Right lobe of liver (tissue), 6 donors: Measurements from ENCODE around the gene AHCYL2. TPM values are rescaled to one million over a fixed set of nuclear protein-coding genes. Genes with fewer than 3 reads are reported as not detected.
A peak's percentile ranks its signal among the peaks of the same experiment; 100 is the strongest.
"Not testable (repeated sequence)": the region's sequence is repeated elsewhere in the genome, so short reads cannot be mapped to it uniquely, and the experiment has no call there.

Source experiments
- ATAC-seq, 4 donors: fragments of 200-7000 bp; cut with Tn5 transposase; one replicate each; pipeline ENCODE4 v1.9.1; 2020; ENCODE audit warnings: mild to moderate bottlenecking in 4 of 4, moderate library complexity in 4 of 4
- DNase-seq, 3 donors: peaks; one replicate each; pipeline ENCODE4 v3.0.0-alpha.2; 2020
- H3K27ac ChIP-seq, 3 donors: fragments of 200-600 bp; one replicate each; pipeline ENCODE4 v1.8.0; 2022
- H3K27me3 ChIP-seq, 2 donors: fragments of 200-600 bp; one replicate each; pipeline ENCODE4 v1.8.0; 2022
- H3K36me3 ChIP-seq, 4 donors: fragments of 200-600 bp; sonication (generic) in 1 of 4; one replicate each; pipeline versions ENCODE4 v1.5.1 to v1.8.0; 2017 to 2022; ENCODE audit warnings: control low read depth in 1 of 4
- H3K4me1 ChIP-seq, 4 donors: fragments of 200-600 bp; sonication (generic) in 1 of 4; one replicate each; pipeline versions ENCODE4 v1.5.1 to v1.8.0; 2017 to 2022; ENCODE audit warnings: control low read depth in 1 of 4
- H3K4me3 ChIP-seq, 3 donors: fragments of 200-600 bp; one replicate each; pipeline ENCODE4 v1.8.0; 2022
- H3K9me3 ChIP-seq, 4 donors: fragments of 200-600 bp; sonication (generic) in 1 of 4; one replicate each; pipeline versions ENCODE4 v1.5.1 to v1.8.0; 2017 to 2022; ENCODE audit warnings: control low read depth in 1 of 4
- POLR2A ChIP-seq: fragments of 450-650 bp; IDR thresholded peaks from one replicate; pipeline ENCODE4 v1.6.1; 2017; ENCODE audit warnings: antibody characterized with exemption, mild to moderate bottlenecking
- WGBS: methylation state at CpG from one replicate; pipeline ENCODE4 v1.1.6; 2018; ENCODE audit warnings: low coverage, low lambda C conversion rate; ENCODE audit not compliant: insufficient coverage; ENCODE audit errors: missing lambda C conversion rate; 5-methylcytosine and 5-hydroxymethylcytosine counted together
- intact Hi-C, 2 donors: fragments of 100-400 bp; cut with DNase I; formaldehyde crosslinking; loops; one replicate each; pipeline versions ENCODE4 v1.11.2 to v1.14.1; 2022
- total RNA-seq, 6 experiments: library from RNA; depleted of rRNA in 2 of 6; stranded (reverse); fragments of >200 nt in 2 of 6; fragmentation: NEBNext Ultra II Directional in 3 of 6; extraction: Animal tissue kit (Norgen Biotek cat#: 25700) in 3 of 6; gene quantifications; one replicate each; pipeline versions ENCODE4 v1.1.0 to v1.2.4, GENCODE V29; 2016 to 2023
- TF ChIP-seq, protein P1 (sequence below), 4 donors: fragments of 200-600 bp in 3 of 4; fragments of 450-650 bp in 1 of 4; IDR thresholded peaks; one replicate each; pipeline versions ENCODE4 v1.5.1 to v1.8.0; 2016 to 2022; ENCODE audit warnings: antibody characterized with exemption in 4 of 4, mild to moderate bottlenecking in 2 of 4
- donor health status: DM: no; HTN: yes; CAD: no.
- donor health status: DM: no; HTN: no; CAD: no.
- donor health status: DM: no; HTN: no; CAD: no.
- donor health status: DM: no; HTN: yes; CAD: no.
- donor health status: DM: no; HTN: yes; CAD: no.

The AHCYL2 gene
- total RNA-seq, 6 experiments from 2014 or later = 6.1 to 9.3 (median 8.0) TPM

DNA sequence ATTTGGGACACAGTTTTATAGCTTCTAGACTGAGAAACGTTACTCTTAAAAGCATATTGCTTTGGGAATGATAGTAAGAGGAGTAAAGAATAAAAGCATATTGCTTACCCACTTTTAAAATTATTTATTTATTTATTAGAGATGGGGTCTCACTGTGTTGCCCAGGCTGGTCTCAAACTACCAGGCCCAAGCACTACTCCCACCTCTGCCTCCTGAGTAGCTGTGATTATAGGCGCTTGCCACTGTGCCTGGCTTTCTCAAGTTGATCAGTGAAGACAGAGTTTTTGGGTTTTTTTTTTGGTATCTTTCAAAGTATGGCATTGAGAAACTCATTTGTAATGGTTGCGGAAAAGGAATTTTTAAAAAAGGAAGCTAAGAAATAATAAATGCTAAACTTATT, 68.0 kb downstream of the AHCYL2 start:
- 93% methylated on average over 2 of the region's 3 CpGs for WGBS
- Histone ChIP-seq H3K9me3 (no peaks in the 10 kb centered on the region), H3K4me3 (no peak overlapping the region), H3K27ac (no peak overlapping the region), H3K27me3 (no peaks in the 10 kb centered on the region), H3K4me1 (no peaks in the 10 kb centered on the region), H3K36me3 (no peaks in the 10 kb centered on the region)
- ATAC-seq = no peak
- TF ChIP-seq POLR2A = no peak
- no peak for DNase-seq
- intact Hi-C loops = loop anchor here in 1 of 2 donors (10.0 kb wide), 1 partner anchor 78 kb away; no protein-coding TSS in a partner anchor

DNA sequence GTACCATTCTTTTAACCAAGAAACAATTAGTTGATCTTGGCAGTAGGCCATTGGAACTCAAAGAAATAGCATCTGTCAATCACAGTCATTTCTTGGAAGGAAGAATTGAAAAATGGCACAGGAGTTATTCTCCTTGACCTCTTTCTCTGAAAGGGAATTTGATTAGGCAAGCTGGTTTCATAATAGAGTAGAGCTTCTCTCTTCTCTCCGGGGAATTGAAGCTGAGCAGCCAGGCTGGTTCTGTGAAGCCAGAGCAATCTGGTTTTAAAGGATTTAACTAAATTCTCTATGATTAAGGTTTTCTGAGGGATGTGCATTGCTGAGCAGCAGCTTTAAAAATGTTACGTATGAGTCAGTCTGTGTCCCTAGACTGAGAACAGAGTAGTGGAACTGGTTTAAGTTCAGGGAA, 70.2 kb downstream of the AHCYL2 start:
- ATAC-seq = peak; percentile 51 to 70 (median 56)
- Histone ChIP-seq H3K27ac (no peak overlapping the region), H3K4me3 (no peak overlapping the region), H3K36me3 (no peaks in the 10 kb centered on the region), H3K9me3 (no peaks in the 10 kb centered on the region), H3K27me3 (no peaks in the 10 kb centered on the region), H3K4me1 (no peaks in the 10 kb centered on the region)
- 30% methylated on average over 2 of the region's 2 CpGs for WGBS
- no peak for DNase-seq
- intact Hi-C loops = loop anchor here (5.0 to 10.0 kb wide), 2 partner anchors 78 to 80 kb away; no protein-coding TSS in a partner anchor
- TF ChIP-seq, protein P1, sequence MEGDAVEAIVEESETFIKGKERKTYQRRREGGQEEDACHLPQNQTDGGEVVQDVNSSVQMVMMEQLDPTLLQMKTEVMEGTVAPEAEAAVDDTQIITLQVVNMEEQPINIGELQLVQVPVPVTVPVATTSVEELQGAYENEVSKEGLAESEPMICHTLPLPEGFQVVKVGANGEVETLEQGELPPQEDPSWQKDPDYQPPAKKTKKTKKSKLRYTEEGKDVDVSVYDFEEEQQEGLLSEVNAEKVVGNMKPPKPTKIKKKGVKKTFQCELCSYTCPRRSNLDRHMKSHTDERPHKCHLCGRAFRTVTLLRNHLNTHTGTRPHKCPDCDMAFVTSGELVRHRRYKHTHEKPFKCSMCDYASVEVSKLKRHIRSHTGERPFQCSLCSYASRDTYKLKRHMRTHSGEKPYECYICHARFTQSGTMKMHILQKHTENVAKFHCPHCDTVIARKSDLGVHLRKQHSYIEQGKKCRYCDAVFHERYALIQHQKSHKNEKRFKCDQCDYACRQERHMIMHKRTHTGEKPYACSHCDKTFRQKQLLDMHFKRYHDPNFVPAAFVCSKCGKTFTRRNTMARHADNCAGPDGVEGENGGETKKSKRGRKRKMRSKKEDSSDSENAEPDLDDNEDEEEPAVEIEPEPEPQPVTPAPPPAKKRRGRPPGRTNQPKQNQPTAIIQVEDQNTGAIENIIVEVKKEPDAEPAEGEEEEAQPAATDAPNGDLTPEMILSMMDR (IDR thresholded peaks at IDR 0.05) = no peak
- TF ChIP-seq POLR2A = no peak

DNA sequence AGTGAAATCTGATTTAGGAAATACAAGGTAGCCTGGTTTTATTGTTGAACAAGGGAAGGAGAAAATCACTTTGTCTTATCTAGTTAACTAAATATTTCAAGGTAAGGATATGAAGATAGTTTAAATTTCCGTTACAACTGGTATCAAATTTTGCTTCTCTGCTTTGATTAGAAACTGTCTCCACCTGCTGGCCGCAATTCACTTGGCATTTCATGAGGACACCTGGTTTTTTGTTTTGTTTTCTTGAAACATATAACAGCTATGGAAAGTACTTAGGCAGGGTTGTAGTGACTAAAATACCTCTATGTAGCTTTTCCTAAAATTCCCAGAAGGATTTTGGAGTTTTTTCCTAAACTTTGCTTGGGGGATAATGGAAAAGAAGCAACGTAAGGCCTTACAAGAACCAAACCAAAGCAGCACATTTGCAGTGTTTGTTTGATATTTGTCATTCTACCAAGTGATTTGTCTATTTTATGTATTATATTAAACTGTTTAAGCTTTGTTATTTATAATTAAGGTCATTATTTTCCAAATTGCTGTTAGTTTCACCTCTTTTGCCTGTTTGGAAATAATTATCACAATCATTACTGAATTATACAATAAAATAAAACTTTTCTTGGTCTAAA, 73.6 kb downstream of the AHCYL2 start:
- WGBS = 25% methylated on average over 3 of the region's 3 CpGs
- Histone ChIP-seq H3K36me3 (no peaks in the 10 kb centered on the region), H3K27me3 (no peaks in the 10 kb centered on the region), H3K4me1 (no peaks in the 10 kb centered on the region), H3K9me3 (no peaks in the 10 kb centered on the region), H3K27ac (no peak overlapping the region), H3K4me3 (no peak overlapping the region)
- intact Hi-C loops = loop anchor here (5.0 to 10.0 kb wide), 2 partner anchors 81 to 84 kb away; no protein-coding TSS in a partner anchor
- ATAC-seq (peak; percentile 65 to 82 (median 80)), DNase-seq (peak in 2 of 3 donors; percentile 58 to 63)
- TF ChIP-seq, protein P1 (IDR thresholded peaks at IDR 0.05) = peak; percentile 74 to 85 (median 81)
- TF ChIP-seq POLR2A = no peak

DNA sequence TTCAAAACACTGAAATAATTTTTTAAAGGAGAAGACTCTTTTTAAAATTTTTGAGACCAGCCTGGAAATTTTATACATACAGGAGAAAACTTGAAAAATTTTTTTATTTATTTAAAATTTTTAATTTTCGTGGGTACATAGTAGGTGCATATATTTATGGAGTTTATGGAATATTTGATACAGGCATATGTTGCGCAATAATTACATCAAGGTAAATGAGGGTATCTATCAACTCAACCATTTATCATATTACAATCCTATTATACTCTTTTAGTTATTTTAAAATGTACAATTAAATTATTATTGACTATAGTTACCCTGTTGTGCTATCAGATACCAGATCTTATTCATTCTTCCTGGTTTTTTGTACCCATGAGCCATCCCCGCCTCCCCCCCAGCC, 75.1 kb downstream of the AHCYL2 start:
- no peak for DNase-seq
- intact Hi-C loops = loop anchor here (5.0 to 10.0 kb wide), 2 partner anchors 83 to 85 kb away; no protein-coding TSS in a partner anchor
- Histone ChIP-seq H3K9me3 (no peaks in the 10 kb centered on the region), H3K36me3 (no peaks in the 10 kb centered on the region), H3K27me3 (no peaks in the 10 kb centered on the region), H3K27ac (no peak overlapping the region), H3K4me1 (no peaks in the 10 kb centered on the region), H3K4me3 (no peak overlapping the region)
- WGBS = 90% methylated on average over 3 of the region's 3 CpGs
- no peak for ATAC-seq
- TF ChIP-seq, protein P1 (IDR thresholded peaks at IDR 0.05) = no peak

DNA sequence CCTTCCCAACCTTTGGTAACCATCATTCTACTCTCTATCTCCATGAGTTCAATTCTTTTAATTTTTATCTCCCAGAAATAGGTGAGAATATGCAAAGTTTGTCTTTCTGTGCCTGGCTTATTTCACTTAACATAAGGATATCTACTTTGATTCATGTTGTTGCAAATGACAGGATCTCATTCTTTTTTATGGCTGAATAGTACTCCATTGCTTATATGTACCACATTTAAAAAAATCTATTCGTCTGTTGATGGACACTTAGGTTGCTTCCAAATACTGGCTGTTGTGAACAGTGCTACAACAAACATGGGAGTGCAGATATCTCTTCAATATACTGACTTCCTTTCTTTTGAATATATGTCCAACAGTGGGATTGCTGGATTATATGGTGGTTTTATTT, 75.5 kb downstream of the AHCYL2 start:
- ATAC-seq, H3K27me3 ChIP-seq, intact Hi-C loops, H3K4me3 ChIP-seq, H3K27ac ChIP-seq, DNase-seq, H3K4me1 ChIP-seq, H3K9me3 ChIP-seq, H3K36me3 ChIP-seq: not testable (repeated sequence)
- WGBS = 80% methylated on average over 1 of the region's 1 CpG
